ENCODE data around the gene C16orf90.

- TF ChIP-seq CTCF (conservative IDR thresholded peaks at IDR 0.05 in 1 of 2, IDR thresholded peaks at IDR 0.05 in 1 of 2; ENCODE audit: low read depth in 1 of 2, low read length in 2 of 2) = no peak
- TF ChIP-seq EZH2 (IDR thresholded peaks at IDR 0.05; ENCODE audit: low read length, missing control alignments) = no peak
Measured at GRCh38 chr16:3471518-3472176, 23.6 kb downstream of the C16orf90 start.

Data from fibroblast of lung (primary cell).